Heart right ventricle (tissue), 16 donors: ENCODE results near the gene HIRIP3. TPM values are rescaled to one million over a fixed set of nuclear protein-coding genes. Genes with fewer than 3 reads are reported as not detected.

Experiments
- ATAC-seq, 8 donors: fragments of 200-7000 bp; cut with Tn5 transposase; one replicate each; pipeline ENCODE4 v1.9.1; 2020; ENCODE audit warnings: mild to moderate bottlenecking in 8 of 8, moderate library complexity in 8 of 8, moderate number of reproducible peaks in 1 of 8
- DNase-seq, 2 donors: peaks; one replicate each; pipeline ENCODE4 v3.0.0-alpha.2; 2020
- H3K27ac ChIP-seq, 10 donors: fragments of 200-600 bp; sonication (generic) in 2 of 10; one replicate each; pipeline versions ENCODE4 v1.5.0 to v1.8.0; 2020 to 2022; ENCODE audit warnings: mild to moderate bottlenecking in 3 of 10
- H3K27me3 ChIP-seq, 7 donors: fragments of 200-600 bp; one replicate each; pipeline ENCODE4 v1.8.0; 2021 to 2022; ENCODE audit warnings: mild to moderate bottlenecking in 2 of 7
- H3K36me3 ChIP-seq, 9 donors: fragments of 200-600 bp; sonication (generic) in 1 of 9; one replicate each; pipeline versions ENCODE4 v1.5.0 to v1.8.0; 2020 to 2022; ENCODE audit warnings: mild to moderate bottlenecking in 2 of 9
- H3K4me1 ChIP-seq, 9 donors: fragments of 200-600 bp; sonication (generic) in 1 of 9; one replicate each; pipeline versions ENCODE4 v1.5.0 to v1.8.0; 2020 to 2022; ENCODE audit warnings: mild to moderate bottlenecking in 4 of 9
- H3K4me3 ChIP-seq, 10 donors: fragments of 200-600 bp; sonication (generic) in 2 of 10; one replicate each; pipeline versions ENCODE4 v1.5.0 to v1.8.0; 2020 to 2022; ENCODE audit warnings: mild to moderate bottlenecking in 7 of 10, moderate library complexity in 2 of 10
- H3K9me3 ChIP-seq, 11 donors: fragments of 200-600 bp in 10 of 11; sonication (generic) in 2 of 11; one replicate each; pipeline versions ENCODE4 v1.5.0 to v1.8.0; 2013 to 2022; ENCODE audit warnings: mild to moderate bottlenecking in 2 of 11, control low read depth in 1 of 11, moderate library complexity in 1 of 11
- WGBS, 2 donors: extraction: QIAGEN DNeasy Blood & Tissue Kit; methylation state at CpG; one replicate each; pipeline ENCODE4 v1.1.7; 2013; ENCODE audit warnings: inconsistent platforms in 1 of 2; 5-methylcytosine and 5-hydroxymethylcytosine counted together
- intact Hi-C, 10 donors: fragments of 100-400 bp; cut with DNase I; formaldehyde crosslinking; loops; one replicate each; pipeline versions ENCODE4 v1.11.1 to v1.14.2; 2022
- polyA plus RNA-seq, 2 donors: library from polyadenylated mRNA; stranded (reverse); fragments of 200-250 nt; gene quantifications; one replicate each; pipeline ENCODE4 v1.2.3, GENCODE V29; 2013
- total RNA-seq, 10 donors: library from RNA; stranded (reverse); fragmentation: NEBNext Ultra II Directional in 3 of 10; extraction: Animal tissue kit (Norgen Biotek cat#: 25700) in 3 of 10; gene quantifications; one replicate each; pipeline versions ENCODE4 v1.2.1 to v1.2.4, GENCODE V29; 2021 to 2023
- TF ChIP-seq, protein P1 (sequence below), 9 donors: fragments of 200-600 bp; sonication (generic) in 2 of 9; IDR thresholded peaks; one replicate each; pipeline versions ENCODE4 v1.5.0 to v1.8.0; 2021 to 2022; ENCODE audit warnings: antibody characterized with exemption in 9 of 9, mild to moderate bottlenecking in 5 of 9, moderate library complexity in 1 of 9
- donor health status: Arrhythmogenic right ventricular cardiomyopathy.
- donor health status: ischemic (EF 13 %, LVEDD 7.1; RV severe dilation, severe dysfunction).
- donor health status: healthy with polysubstance abuse.
- donor health status: DM: no; HTN: yes; CAD: no.
- donor health status: DM: no; HTN: no; CAD: no.
- donor health status: ischemic (EF 25% LVEDD 6.9; RV normal size, moderate dysfunction).
- donor health status: ischemic (EF 25% LVEDD 5.7; RV mildly dilated, moderate dysfunction).
- donor health status: healthy.
- donor health status: DM: yes; HTN: yes; CAD: no.
- donor health status: Ischemic cardiomyopathy.
- donor health status: ischemic (EF 35%, LVEDD 5.7; RV mildly dilated, moderate dysfunction).
- donor health status: nonischemic (EF 11% LVEDD 7.7; RV severe dilation, severe dysfunction).
- donor health status: DM: yes; HTN: yes; CAD: no.
- donor health status: PGD.
- donor health status: ischemic (EF 29% LVEDD 5.4; RV normal size, mild dysfunction).
- donor health status: nonischemic (EF 23%, LVEDD 6.1; RV moderate dilation, normal function).

HIRIP3 gene
- total and polyA plus RNA-seq, 12 donors, result 14.4 to 23.2 (median 17.7) TPM

DNA sequence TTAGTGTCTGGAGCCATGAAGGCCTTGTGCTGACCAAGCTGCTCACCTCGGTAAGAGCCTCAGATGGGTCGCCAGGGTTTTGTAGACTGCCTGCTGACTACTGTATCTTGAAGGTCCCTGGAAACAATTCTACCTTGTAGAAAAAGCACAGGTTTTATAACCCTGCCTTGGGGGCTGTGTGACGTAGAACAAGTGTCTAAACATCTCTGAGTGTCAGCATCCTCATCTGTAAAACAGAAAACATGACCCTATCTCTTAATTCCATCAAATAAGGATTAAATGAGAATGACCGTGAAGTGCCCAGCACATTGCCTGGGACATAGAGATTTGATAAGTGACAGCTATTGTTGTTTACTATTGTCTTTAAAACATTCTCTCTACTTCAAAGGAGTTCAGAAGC is 27.2 kb downstream of the HIRIP3 start:
- 94 to 95% methylated on average over 4 of the region's 4 CpGs for WGBS, 2 donors
- Histone ChIP-seq H3K4me1 (peaks cover 0 to 23% (median 14%) of the 10 kb centered on the region in 9 donors), H3K27me3 (no peaks in the 10 kb centered on the region), H3K4me3 (no peak overlapping the region), H3K36me3 (peaks cover 0 to 92% (median 20%) of the 10 kb centered on the region in 9 donors), H3K9me3 (no peaks in the 10 kb centered on the region), H3K27ac (no peak overlapping the region)
- ATAC-seq (no peak), DNase-seq (no peak)
- TF ChIP-seq, protein P1, sequence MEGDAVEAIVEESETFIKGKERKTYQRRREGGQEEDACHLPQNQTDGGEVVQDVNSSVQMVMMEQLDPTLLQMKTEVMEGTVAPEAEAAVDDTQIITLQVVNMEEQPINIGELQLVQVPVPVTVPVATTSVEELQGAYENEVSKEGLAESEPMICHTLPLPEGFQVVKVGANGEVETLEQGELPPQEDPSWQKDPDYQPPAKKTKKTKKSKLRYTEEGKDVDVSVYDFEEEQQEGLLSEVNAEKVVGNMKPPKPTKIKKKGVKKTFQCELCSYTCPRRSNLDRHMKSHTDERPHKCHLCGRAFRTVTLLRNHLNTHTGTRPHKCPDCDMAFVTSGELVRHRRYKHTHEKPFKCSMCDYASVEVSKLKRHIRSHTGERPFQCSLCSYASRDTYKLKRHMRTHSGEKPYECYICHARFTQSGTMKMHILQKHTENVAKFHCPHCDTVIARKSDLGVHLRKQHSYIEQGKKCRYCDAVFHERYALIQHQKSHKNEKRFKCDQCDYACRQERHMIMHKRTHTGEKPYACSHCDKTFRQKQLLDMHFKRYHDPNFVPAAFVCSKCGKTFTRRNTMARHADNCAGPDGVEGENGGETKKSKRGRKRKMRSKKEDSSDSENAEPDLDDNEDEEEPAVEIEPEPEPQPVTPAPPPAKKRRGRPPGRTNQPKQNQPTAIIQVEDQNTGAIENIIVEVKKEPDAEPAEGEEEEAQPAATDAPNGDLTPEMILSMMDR (IDR thresholded peaks at IDR 0.05), result no peak
- intact Hi-C loops, result loop anchor here in 1 of 10 donors (10.0 kb wide), 1 partner anchor 153 kb away; the partner anchor contains the start of genes PAGR1 and PRRT2

DNA sequence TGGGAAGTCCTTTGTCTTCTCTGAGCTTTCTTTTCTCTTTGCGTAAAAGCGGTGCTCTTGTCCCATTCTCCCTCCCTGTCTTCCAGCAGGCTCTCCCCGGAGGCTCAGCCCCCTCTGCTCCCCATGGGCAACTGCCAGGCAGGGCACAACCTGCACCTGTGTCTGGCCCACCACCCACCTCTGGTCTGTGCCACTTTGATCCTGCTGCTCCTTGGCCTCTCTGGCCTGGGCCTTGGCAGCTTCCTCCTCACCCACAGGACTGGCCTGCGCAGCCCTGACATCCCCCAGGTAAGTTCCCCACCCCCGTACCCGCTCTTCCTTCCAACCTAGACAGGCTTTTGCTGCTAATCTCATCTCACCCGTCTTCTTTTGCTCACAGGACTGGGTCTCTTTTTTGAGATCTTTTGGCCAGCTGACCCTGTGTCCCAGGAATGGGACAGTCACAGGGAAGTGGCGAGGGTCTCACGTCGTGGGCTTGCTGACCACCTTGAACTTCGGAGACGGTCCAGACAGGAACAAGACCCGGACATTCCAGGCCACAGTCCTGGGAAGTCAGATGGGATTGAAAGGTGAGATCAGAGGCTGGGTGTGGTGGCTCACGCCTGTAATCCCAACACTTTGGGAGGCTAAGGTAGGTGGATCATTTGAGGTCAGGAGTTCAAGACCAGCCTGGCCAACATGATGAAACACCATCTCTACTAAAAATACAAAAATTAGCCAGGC is 32.2 kb downstream of the HIRIP3 start:
- WGBS, 2 donors, result 77 to 87% methylated on average over 14 of the region's 14 CpGs
- intact Hi-C loops, result loop anchor here in 5 of 10 donors (5.0 to 10.0 kb wide), 4 partner anchors 34 to 148 kb away; partner anchors contain the start of genes HIRIP3 (in 3 of the 5), INO80E (in 3 of the 5), KCTD13 (in 2 of the 5) and CDIPT (in 1 of the 5)
- no peak for DNase-seq

DNA sequence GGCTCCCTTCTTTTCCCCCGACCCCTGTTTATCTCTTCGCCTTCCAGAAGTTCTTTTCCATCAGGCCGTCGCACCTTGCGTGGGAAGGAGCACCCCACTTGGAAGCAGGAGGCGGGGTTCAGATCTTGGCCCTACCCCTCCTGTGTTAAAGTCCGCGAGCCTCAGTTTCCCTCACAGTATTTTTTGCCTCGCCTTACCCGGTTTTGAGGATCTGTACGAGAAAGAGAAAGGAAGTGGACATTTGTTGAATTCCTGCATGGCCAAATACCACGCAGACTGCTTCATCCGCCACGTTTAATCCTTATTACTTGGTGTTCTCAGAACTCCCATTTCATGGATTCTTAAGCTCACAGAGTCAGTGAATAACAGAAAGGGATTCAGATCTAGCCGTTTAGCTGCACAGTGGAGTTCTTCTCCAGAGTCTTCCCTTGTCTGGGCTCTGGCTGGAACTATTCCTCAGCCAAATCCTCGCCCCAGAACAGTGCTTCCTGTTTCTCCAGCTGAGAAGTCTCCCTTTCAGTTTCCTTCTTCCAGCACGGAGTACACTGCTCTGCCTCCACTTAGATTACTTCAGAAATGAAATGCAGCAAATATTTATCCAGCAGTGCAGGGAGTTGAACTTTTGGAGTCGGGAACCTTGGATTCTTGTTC is 32.9 kb downstream of the HIRIP3 start:
- no peaks in the 10 kb centered on the region for H3K9me3 ChIP-seq
- TF ChIP-seq, protein P1 (IDR thresholded peaks at IDR 0.05), result no peak
- peak overlapping the region; percentile 46 to 94 (median 81) for H3K4me3 ChIP-seq
- peaks cover 0 to 38% (median 0%) of the 10 kb centered on the region in 9 donors for H3K36me3 ChIP-seq
- no peaks in the 10 kb centered on the region for H3K27me3 ChIP-seq
- H3K4me1 ChIP-seq, result peaks cover 0 to 35% (median 20%) of the 10 kb centered on the region in 9 donors
- 8 to 10% methylated on average over 18 of the region's 18 CpGs for WGBS, 2 donors
- peak overlapping the region; percentile 93 to 98 (median 96) for H3K27ac ChIP-seq
- DNase-seq (peak in 1 of 2 donors; percentile 41), ATAC-seq (peak; percentile 41 to 82 (median 72))
- intact Hi-C loops, result loop anchor here in 5 of 10 donors (1.0 to 10.0 kb wide), 5 partner anchors 11 to 148 kb away; partner anchors contain the start of genes HIRIP3 (in 3 of the 5), INO80E (in 3 of the 5), KCTD13 (in 2 of the 5) and CDIPT (in 1 of the 5)

More for the DNA sequence above, 32.2 kb downstream of the HIRIP3 start:
- ATAC-seq, result no peak
- Histone ChIP-seq H3K36me3 (peaks cover 0 to 45% (median 4%) of the 10 kb centered on the region in 9 donors), H3K4me3 (peak overlapping the region in 9 of 10 donors; percentile 64 to 94 (median 84)), H3K27ac (peak overlapping the region; percentile 93 to 98 (median 96)), H3K4me1 (peaks cover 0 to 35% (median 20%) of the 10 kb centered on the region in 9 donors), H3K9me3 (no peaks in the 10 kb centered on the region), H3K27me3 (no peaks in the 10 kb centered on the region)
- TF ChIP-seq, protein P1 (IDR thresholded peaks at IDR 0.05), result no peak
